IMR-90 (cell line): ENCODE measurements around the gene SCFD2. TPM values are rescaled to one million over a fixed set of nuclear protein-coding genes. Genes with fewer than 3 reads are reported as not detected.
A peak's percentile ranks its signal among the peaks of the same experiment; 100 is the strongest.

Source experiments
- ATAC-seq: fragments of 200-7000 bp; cut with Tn5 transposase; 2 replicates; pipeline ENCODE4 v1.9.1; 2020; ENCODE audit warnings: low read depth, mild to moderate bottlenecking, moderate library complexity
- BruUV-seq: library from RNA; stranded (reverse); fragments of 400-500 nt; replicated peaks from 2 replicates; lab custom pipeline; 2021; lab: Mats Ljungman, UMichigan
- CTCF ChIA-PET: fragments of 300-600 bp; formaldehyde crosslinking; extraction: SDS; loops from one replicate; lab custom pipeline; 2021; ENCODE audit warnings: antibody characterized with exemption; lab: Yijun Ruan, JAX
- POLR2A ChIA-PET: fragments of 300-600 bp; sonication (Branson Sonifier 250); formaldehyde crosslinking; loops from one replicate; lab custom pipeline; 2022; ENCODE audit warnings: antibody characterized with exemption; ENCODE audit not compliant: unreplicated experiment; lab: Charles Lee
- DNase-seq: peaks from one replicate; pipeline ENCODE4 v3.0.0; 2013
- H2AFZ ChIP-seq: replicated peaks from 2 replicates; pipeline ENCODE3; 2013; ENCODE audit warnings: low read length, mild to moderate bottlenecking; ENCODE audit not compliant: poor library complexity
- H2AK5ac ChIP-seq: 2 replicates; pipeline ENCODE4 v1.6.1; 2013; ENCODE audit warnings: low read depth, low read length, inconsistent platforms
- H2AK9ac ChIP-seq: replicated peaks from 2 replicates; pipeline ENCODE3; 2013; ENCODE audit warnings: mild to moderate bottlenecking, low read depth, low read length, moderate library complexity; ENCODE audit not compliant: poor library complexity
- H2BK120ac ChIP-seq: 2 replicates; pipeline ENCODE4 v1.6.1; 2013; ENCODE audit warnings: low read depth, low read length, inconsistent platforms
- H2BK15ac ChIP-seq: 3 replicates; pipeline ENCODE4 v1.6.1; 2013; ENCODE audit warnings: low read depth, low read length, inconsistent platforms
- H2BK20ac ChIP-seq: 2 replicates; pipeline ENCODE4 v1.6.1; 2013; ENCODE audit warnings: low read depth, mild to moderate bottlenecking, inconsistent platforms, low read length, moderate library complexity
- H2BK5ac ChIP-seq: 2 replicates; pipeline ENCODE4 v1.6.1; 2013; ENCODE audit warnings: mild to moderate bottlenecking, low read depth, low read length, inconsistent platforms; ENCODE audit not compliant: poor library complexity, severe bottlenecking
- H3K14ac ChIP-seq: replicated peaks from 2 replicates; pipeline ENCODE4 v1.6.1; 2013; ENCODE audit warnings: low read depth, low read length, inconsistent platforms
- H3K18ac ChIP-seq: 2 replicates; pipeline ENCODE4 v1.6.1; 2013; ENCODE audit warnings: low read depth, low read length, control low read depth
- H3K23ac ChIP-seq: 2 replicates; pipeline ENCODE4 v1.6.1; 2013; ENCODE audit warnings: low read depth, low read length, inconsistent platforms
- H3K27ac ChIP-seq: 2 replicates; pipeline ENCODE4 v1.5.1; 2013; ENCODE audit warnings: mild to moderate bottlenecking, control low read depth, low read length; ENCODE audit not compliant: insufficient read depth
- H3K27me3 ChIP-seq: 2 replicates; pipeline ENCODE4 v1.6.1; 2013; ENCODE audit warnings: low read length; ENCODE audit not compliant: control insufficient read depth, insufficient read depth
- H3K36me3 ChIP-seq: 2 replicates; pipeline ENCODE4 v1.6.1; 2013; ENCODE audit warnings: low read length, mixed read lengths; ENCODE audit not compliant: control insufficient read depth, insufficient read depth
- H3K4ac ChIP-seq: 2 replicates; pipeline ENCODE4 v1.6.1; 2013; ENCODE audit warnings: low read depth, low read length, inconsistent platforms
- H3K4me1 ChIP-seq: 2 replicates; pipeline ENCODE4 v1.6.1; 2013; ENCODE audit warnings: low read length, mixed read lengths; ENCODE audit not compliant: control insufficient read depth, insufficient read depth
- H3K4me2 ChIP-seq: 2 replicates; pipeline ENCODE4 v1.6.1; 2013; ENCODE audit warnings: low read depth, mild to moderate bottlenecking, control low read depth, low read length, moderate library complexity
- H3K4me3 ChIP-seq: 2 replicates; pipeline ENCODE4 v1.5.1; 2013; ENCODE audit warnings: low read depth, mild to moderate bottlenecking, control low read depth, low read length, moderate library complexity; ENCODE audit not compliant: insufficient read depth
- H3K56ac ChIP-seq: 2 replicates; pipeline ENCODE4 v1.6.1; 2013; ENCODE audit warnings: low read length, inconsistent platforms; ENCODE audit not compliant: insufficient read depth; ENCODE audit errors: extremely low read depth
- H3K79me1 ChIP-seq, 2 experiments: 2 replicates each; pipeline ENCODE4 v1.6.1; 2013; ENCODE audit warnings: low read length in 2 of 2, inconsistent platforms in 1 of 2, low read depth in 1 of 2
- H3K9ac ChIP-seq: 2 replicates; pipeline ENCODE4 v1.6.1; 2013; ENCODE audit warnings: low read depth, low read length, control low read depth
- H3K9me1 ChIP-seq: 2 replicates; pipeline ENCODE4 v1.6.1; 2013; ENCODE audit warnings: low read length, inconsistent platforms; ENCODE audit not compliant: insufficient read depth
- H3K9me3 ChIP-seq: 2 replicates; pipeline ENCODE4 v1.6.1; 2013; ENCODE audit warnings: low read length; ENCODE audit not compliant: control insufficient read depth, insufficient read depth
- H4K20me1 ChIP-seq: 2 replicates; pipeline ENCODE4 v1.6.1; 2013; ENCODE audit warnings: low read length, inconsistent platforms; ENCODE audit not compliant: insufficient read depth
- H4K5ac ChIP-seq: 2 replicates; pipeline ENCODE4 v1.6.1; 2013; ENCODE audit warnings: mild to moderate bottlenecking, low read depth, low read length, control low read depth
- H4K8ac ChIP-seq, 2 experiments: 2 replicates each; pipeline ENCODE4 v1.6.1; 2013; ENCODE audit warnings: low read depth in 2 of 2, low read length in 2 of 2, control low read depth in 1 of 2, inconsistent platforms in 1 of 2
- H4K91ac ChIP-seq: 2 replicates; pipeline ENCODE4 v1.6.1; 2013; ENCODE audit warnings: low read depth, low read length, inconsistent platforms; ENCODE audit not compliant: insufficient read depth
- BHLHE40 ChIP-seq: fragments of 150-350 bp; IDR thresholded peaks from 2 replicates; pipeline ENCODE4 v1.6.1; 2016; ENCODE audit warnings: mild to moderate bottlenecking, low read depth, low read length
- CHD1 ChIP-seq: IDR thresholded peaks from 2 replicates; pipeline ENCODE4 v1.6.1; 2012; ENCODE audit warnings: low read depth, low read length, improper control_type of control experiment
- CTCF ChIP-seq: conservative IDR thresholded peaks from 2 replicates; pipeline ENCODE4 v1.5.1; 2012; ENCODE audit warnings: mild to moderate bottlenecking, low read depth, low read length, improper control_type of control experiment
- FOS ChIP-seq: fragments of 150-350 bp; IDR thresholded peaks from 2 replicates; pipeline ENCODE4 v1.6.1; 2016; ENCODE audit warnings: low read depth, low read length
- MAZ ChIP-seq: IDR thresholded peaks from 2 replicates; pipeline ENCODE4 v1.6.1; 2012; ENCODE audit warnings: low read depth, mild to moderate bottlenecking, low read length, improper control_type of control experiment, moderate library complexity, borderline replicate concordance
- MXI1 ChIP-seq: IDR thresholded peaks from 2 replicates; pipeline ENCODE4 v1.6.1; 2012; ENCODE audit warnings: low read depth, mild to moderate bottlenecking, low read length, moderate library complexity, borderline replicate concordance
- NFE2L2 ChIP-seq: fragments of 150-350 bp; IDR thresholded peaks from 2 replicates; pipeline ENCODE4 v1.6.1; 2016; ENCODE audit warnings: low read depth, mild to moderate bottlenecking, low read length
- POLR2A ChIP-seq: IDR thresholded peaks from 2 replicates; pipeline ENCODE4 v1.6.1; 2012; ENCODE audit warnings: mild to moderate bottlenecking, low read depth, low read length
- RCOR1 ChIP-seq: IDR thresholded peaks from 2 replicates; pipeline ENCODE4 v1.6.1; 2012; ENCODE audit warnings: mild to moderate bottlenecking, low read length, improper control_type of control experiment; ENCODE audit not compliant: insufficient replicate concordance
- WGBS, 2 experiments: methylation state at CpG; one replicate each; pipeline versions ENCODE4 v1.1.5 to v1.1.7; 2013; ENCODE audit warnings: missing lambda C conversion rate in 2 of 2; ENCODE audit not compliant: insufficient read length in 1 of 2; ENCODE audit errors: extremely low coverage in 2 of 2; 5-methylcytosine and 5-hydroxymethylcytosine counted together
- dilution Hi-C: fragments of 300-500 bp; cut with HindIII; formaldehyde crosslinking; loops from one replicate; pipeline ENCODE4 v1.14.3; 2018; ENCODE audit warnings: low sequenced_read_pairs; ENCODE audit not compliant: unreplicated experiment
- in situ Hi-C: fragments of 300-500 bp; cut with MboI; formaldehyde crosslinking; loops from 3 replicates; pipeline ENCODE4 v1.14.3; 2019; ENCODE audit warnings: low sequenced_read_pairs, inconsistent platforms, mixed read lengths
- intact Hi-C: fragments of 100-400 bp; cut with micrococcal nuclease; formaldehyde crosslinking; loops from 2 replicates; pipeline ENCODE4 v1.10.0; 2022
- polyA plus RNA-seq, 3 experiments: library from polyadenylated mRNA; depleted of rRNA; stranded (reverse); fragments of >200 nt; gene quantifications; 2 replicates each; pipeline ENCODE4 v1.2.3, GENCODE V29; 2012; ENCODE audit warnings: low replicate concordance in 1 of 3
- total RNA-seq: library from RNA; depleted of rRNA; stranded (reverse); fragments of >200 nt; gene quantifications from 2 replicates; pipeline ENCODE4 v1.2.3, GENCODE V29; 2012

The SCFD2 gene
- total and polyA plus RNA-seq, 2 of the 4 experiments (the other 2 are of a cell fraction), result 18.9 to 62.4 TPM

DNA sequence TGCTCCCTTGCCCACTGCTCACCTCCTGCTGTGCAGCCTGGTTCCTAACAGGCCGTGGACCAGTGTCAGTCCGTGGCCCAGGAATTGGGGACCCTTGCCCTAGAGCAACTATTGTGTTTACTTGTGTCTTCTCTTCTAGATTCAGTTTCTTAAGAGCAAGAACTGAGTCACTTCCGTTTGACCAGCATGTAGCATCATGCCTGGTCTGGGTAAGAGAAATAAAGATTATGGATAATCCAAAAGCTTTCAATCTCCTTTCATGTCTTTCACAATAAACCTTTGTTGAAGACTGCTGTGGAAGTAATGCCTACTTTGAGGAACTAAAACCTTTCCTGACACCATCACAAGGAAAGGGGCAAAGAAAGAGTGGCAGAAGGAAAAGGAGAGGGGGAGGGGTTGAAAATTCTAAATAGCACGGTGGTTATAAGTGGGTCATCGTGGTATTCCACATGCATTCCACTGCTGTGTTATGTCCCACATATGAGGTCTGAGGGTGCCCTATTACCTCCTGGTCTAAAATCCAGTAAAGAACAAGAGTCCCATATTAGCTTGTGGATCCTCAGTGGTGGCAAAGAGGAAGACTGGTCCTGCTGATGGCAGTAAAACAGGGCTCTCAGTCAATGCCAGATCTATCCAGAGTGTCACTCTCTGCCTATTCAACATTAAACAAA, 370.4 kb downstream of the SCFD2 start:
- dilution Hi-C loops (no loop called here), intact Hi-C loops (loop anchor here (5.0 kb wide), 1 partner anchor 1232 kb away; the partner anchor contains the start of gene PDGFRA), in situ Hi-C loops (no loop called here)
- H2AK9ac ChIP-seq, result no peak overlapping the region
- peak overlapping the region; percentile 46; the same call in 1 of the 2 replicates for H2BK120ac ChIP-seq
- POLR2A ChIA-PET, result no interaction called here
- H3K27ac ChIP-seq, result no peak overlapping the region
- H4K5ac ChIP-seq, result 0 out of 2 replicates have a peak overlapping the region, but pooled peaks have one; percentile 18
- peak overlapping the region; percentile 25; the same call in 1 of the 2 replicates for H2BK20ac ChIP-seq
- H4K20me1 ChIP-seq, result no peaks in the 10 kb centered on the region
- 0 out of 2 replicates have a peak overlapping the region, but pooled peaks have one; percentile 3 for H2AK5ac ChIP-seq
- H3K9me1 ChIP-seq, result peaks cover 13% of the 10 kb centered on the region
- peak overlapping the region in 1 of 2 experiments; percentile 42; a peak in 2 of 4 replicates for H4K8ac ChIP-seq
- 0 out of 2 replicates have a peak overlapping the region, but pooled peaks have one; percentile 11 for H3K4me2 ChIP-seq
- DNase-seq (peak; percentile 29), ATAC-seq (peak; percentile 21; the same call in 1 of the 2 replicates)
- H4K91ac ChIP-seq, result no peak overlapping the region; the same call in 1 of the 2 replicates
- CTCF ChIA-PET, result interaction anchor here (1.2 to 2.4 kb wide), 2 partner anchors 13 to 451 kb away, joined by 3 to 7 read pairs; no protein-coding TSS in a partner anchor
- H3K56ac ChIP-seq, result no peak overlapping the region
- no peaks in the 10 kb centered on the region for H3K36me3 ChIP-seq
- WGBS, 2 experiments, result no CpG with 5 or more reads among the region's 5 CpGs
- H3K14ac ChIP-seq, result peak overlapping the region; percentile 57; the same call in 1 of the 2 replicates
- H3K9ac ChIP-seq, result no peak overlapping the region
- no peak overlapping the region for H2AFZ ChIP-seq
- no peak overlapping the region for H3K4me3 ChIP-seq
- no peak overlapping the region for H2BK5ac ChIP-seq
- BruUV-seq, result no TSS peak
- TF ChIP-seq CHD1 (no peak), MAZ (no peak), POLR2A (no peak), RCOR1 (no peak), MXI1 (no peak), NFE2L2 (no peak), FOS (no peak), CTCF (no peak), BHLHE40 (no peak)
- H3K9me3 ChIP-seq, result no peaks in the 10 kb centered on the region
- peak overlapping the region; percentile 24 for H3K4ac ChIP-seq
- peaks cover 0 to 10% of the 10 kb centered on the region in 2 experiments; a peak in 1 of 4 replicates for H3K79me1 ChIP-seq
- H3K18ac ChIP-seq, result peak overlapping the region; percentile 28; the same call in 1 of the 2 replicates
- H3K23ac ChIP-seq, result peak overlapping the region; percentile 10; the same call in 1 of the 2 replicates
- no peak overlapping the region; the same call in 2 of the 3 replicates for H2BK15ac ChIP-seq
- no peaks in the 10 kb centered on the region for H3K27me3 ChIP-seq
- H3K4me1 ChIP-seq, result peaks cover 16% of the 10 kb centered on the region
